CD4-positive, CD25-positive, alpha-beta regulatory T cell (primary cell): Measurements from ENCODE around the gene ZFHX3. TPM values are rescaled to one million over a fixed set of nuclear protein-coding genes. Genes with fewer than 3 reads are reported as not detected.

Source experiments
- ATAC-seq, 2 donors: fragments of 150-1000 bp; cut with Tn5 transposase; one replicate each; pipeline ENCODE4 v1.10.0; 2021; ENCODE audit warnings: low read depth in 2 of 2, moderate number of reproducible peaks in 2 of 2, moderate library complexity in 1 of 2
- DNase-seq, 3 donors: peaks; one replicate each; pipeline versions ENCODE4 v3.0.0 to v3.0.0-alpha.2; 2012 to 2022; ENCODE audit warnings: mixed read lengths in 1 of 3
- H3K27ac ChIP-seq: one replicate; pipeline ENCODE4 v1.7.0; 2013; ENCODE audit warnings: mild to moderate bottlenecking, low read length; ENCODE audit not compliant: insufficient read depth, poor library complexity, severe bottlenecking
- H3K27me3 ChIP-seq: one replicate; pipeline ENCODE4 v1.7.0; 2013; ENCODE audit warnings: low read length; ENCODE audit not compliant: control insufficient read depth, insufficient read depth
- H3K36me3 ChIP-seq: one replicate; pipeline ENCODE4 v1.7.0; 2013; ENCODE audit warnings: mild to moderate bottlenecking, low read length, moderate library complexity; ENCODE audit not compliant: control insufficient read depth, insufficient read depth
- H3K4me1 ChIP-seq: 2 replicates; pipeline ENCODE4 v1.7.0; 2013; ENCODE audit warnings: mild to moderate bottlenecking, low read length; ENCODE audit not compliant: insufficient read depth, control insufficient read depth, poor library complexity, severe bottlenecking
- H3K4me3 ChIP-seq: one replicate; pipeline ENCODE4 v1.7.0; 2013; ENCODE audit warnings: low read depth, mild to moderate bottlenecking, low read length, moderate library complexity
- H3K9me3 ChIP-seq, 2 experiments: 1 replicate in 1 of 2; 2 replicates in 1 of 2; pipeline ENCODE4 v1.7.0; 2013; ENCODE audit warnings: low read length in 2 of 2, mild to moderate bottlenecking in 1 of 2, moderate library complexity in 1 of 2; ENCODE audit not compliant: control insufficient read depth in 2 of 2
- H3K27ac Mint-ChIP-seq, 3 donors: one replicate each; pipeline ENCODE4 v1.8.0; 2020 to 2022; ENCODE audit warnings: mild to moderate bottlenecking in 3 of 3, mixed read lengths in 3 of 3, moderate library complexity in 2 of 3
- H3K27me3 Mint-ChIP-seq: one replicate; pipeline ENCODE4 v1.8.0; 2022; ENCODE audit warnings: mild to moderate bottlenecking, mixed read lengths
- H3K36me3 Mint-ChIP-seq: one replicate; pipeline ENCODE4 v1.8.0; 2020; ENCODE audit warnings: mixed read lengths
- H3K4me1 Mint-ChIP-seq, 4 donors: one replicate each; pipeline ENCODE4 v1.8.0; 2020 to 2022; ENCODE audit warnings: mixed read lengths in 4 of 4, mild to moderate bottlenecking in 1 of 4
- H3K4me3 Mint-ChIP-seq, 4 donors: one replicate each; pipeline ENCODE4 v1.8.0; 2020 to 2022; ENCODE audit warnings: mild to moderate bottlenecking in 4 of 4, mixed read lengths in 4 of 4, moderate library complexity in 3 of 4
- H3K9me3 Mint-ChIP-seq, 7 donors: one replicate each; pipeline ENCODE4 v1.8.0; 2020 to 2022; ENCODE audit warnings: mixed read lengths in 7 of 7, mild to moderate bottlenecking in 3 of 7, moderate library complexity in 2 of 7
- polyA plus RNA-seq, 4 donors: library from polyadenylated mRNA; unstranded; fragments of 300-500 nt; fragmentation: Illumina TruSeq; gene quantifications; one replicate each; pipeline ENCODE4 v1.2.3, GENCODE V29; 2021
- total RNA-seq: library from RNA; stranded (reverse); gene quantifications from one replicate; pipeline ENCODE4 v1.2.3, GENCODE V29; 2022

ZFHX3 gene
- total and polyA plus RNA-seq, 5 donors from 2014 or later = 0.01 to 0.94 (median 0.03) TPM; not detected in 1

- H3K4me3 Mint-ChIP-seq = no peak overlapping the region
- H3K4me1 Mint-ChIP-seq = no peaks in the 10 kb centered on the region
- ATAC-seq = no peak
- Histone ChIP-seq H3K4me3 (no peak overlapping the region), H3K27me3 (no peaks in the 10 kb centered on the region), H3K9me3 (no peaks in the 10 kb centered on the region), H3K36me3 (no peaks in the 10 kb centered on the region), H3K4me1 (no peaks in the 10 kb centered on the region), H3K27ac (no peak overlapping the region)
- H3K9me3 Mint-ChIP-seq = peaks cover 0 to 1% (median 0%) of the 10 kb centered on the region in 7 donors
- no peaks in the 10 kb centered on the region for H3K36me3 Mint-ChIP-seq
- DNase-seq = no peak
- no peak overlapping the region for H3K27ac Mint-ChIP-seq
- no peaks in the 10 kb centered on the region for H3K27me3 Mint-ChIP-seq
Measured at GRCh38 chr16:72879846-72880245, 168.1 kb downstream of the ZFHX3 start.

DNA sequence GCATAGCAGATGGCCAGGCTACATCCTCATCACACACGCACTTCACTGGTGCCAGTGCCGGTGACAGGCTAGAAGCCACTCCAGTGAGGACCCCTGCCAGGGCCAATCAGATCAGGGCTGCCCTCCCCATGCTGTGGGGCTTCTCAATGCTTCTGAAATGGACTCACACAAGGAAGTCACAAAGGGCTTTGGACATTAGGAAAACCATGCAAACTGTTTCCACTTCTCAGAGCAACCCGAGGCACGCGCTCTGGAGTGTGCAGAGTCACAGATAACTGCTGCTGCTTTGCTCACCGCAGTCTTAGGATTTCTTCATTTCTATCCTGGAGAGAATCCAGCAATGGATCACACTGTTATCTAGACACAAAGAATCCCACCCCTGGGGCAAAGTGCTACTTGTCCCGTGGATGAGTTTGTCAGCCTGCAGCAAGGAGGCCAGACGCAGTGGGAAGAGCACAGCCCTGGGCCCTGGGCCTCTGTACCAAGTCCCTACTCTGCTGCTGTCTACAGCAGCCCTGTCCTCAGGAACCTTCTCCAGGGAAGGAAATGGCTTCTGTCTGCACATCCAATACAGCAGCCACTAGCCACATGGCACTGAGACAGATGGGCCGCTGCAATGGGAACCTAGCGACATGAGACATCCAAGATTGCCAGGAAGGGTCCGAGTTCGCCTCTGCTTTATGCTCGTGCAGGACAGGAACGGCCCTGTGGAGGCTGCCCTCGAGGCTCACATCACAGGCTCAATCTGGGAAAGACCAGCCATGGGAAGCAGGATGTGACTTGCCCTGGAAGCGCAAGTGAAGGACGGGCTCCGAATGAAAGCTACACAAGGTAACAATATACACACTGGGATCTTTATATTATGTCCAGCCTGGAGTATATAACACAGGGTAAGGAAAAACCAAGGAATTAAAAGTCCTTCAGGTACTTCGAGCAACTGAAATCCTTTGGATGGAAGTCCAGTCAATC lies 169.3 kb downstream of the ZFHX3 start:
- no peaks in the 10 kb centered on the region for H3K36me3 Mint-ChIP-seq
- H3K4me3 Mint-ChIP-seq = no peak overlapping the region
- no peaks in the 10 kb centered on the region for H3K27me3 Mint-ChIP-seq
- peaks cover 0 to 1% (median 0%) of the 10 kb centered on the region in 7 donors for H3K9me3 Mint-ChIP-seq
- H3K4me1 Mint-ChIP-seq = no peaks in the 10 kb centered on the region
- Histone ChIP-seq H3K9me3 (no peaks in the 10 kb centered on the region), H3K36me3 (no peaks in the 10 kb centered on the region), H3K27ac (no peak overlapping the region), H3K4me3 (no peak overlapping the region), H3K27me3 (no peaks in the 10 kb centered on the region), H3K4me1 (no peaks in the 10 kb centered on the region)
- DNase-seq (no peak), ATAC-seq (no peak)
- H3K27ac Mint-ChIP-seq = no peak overlapping the region

DNA sequence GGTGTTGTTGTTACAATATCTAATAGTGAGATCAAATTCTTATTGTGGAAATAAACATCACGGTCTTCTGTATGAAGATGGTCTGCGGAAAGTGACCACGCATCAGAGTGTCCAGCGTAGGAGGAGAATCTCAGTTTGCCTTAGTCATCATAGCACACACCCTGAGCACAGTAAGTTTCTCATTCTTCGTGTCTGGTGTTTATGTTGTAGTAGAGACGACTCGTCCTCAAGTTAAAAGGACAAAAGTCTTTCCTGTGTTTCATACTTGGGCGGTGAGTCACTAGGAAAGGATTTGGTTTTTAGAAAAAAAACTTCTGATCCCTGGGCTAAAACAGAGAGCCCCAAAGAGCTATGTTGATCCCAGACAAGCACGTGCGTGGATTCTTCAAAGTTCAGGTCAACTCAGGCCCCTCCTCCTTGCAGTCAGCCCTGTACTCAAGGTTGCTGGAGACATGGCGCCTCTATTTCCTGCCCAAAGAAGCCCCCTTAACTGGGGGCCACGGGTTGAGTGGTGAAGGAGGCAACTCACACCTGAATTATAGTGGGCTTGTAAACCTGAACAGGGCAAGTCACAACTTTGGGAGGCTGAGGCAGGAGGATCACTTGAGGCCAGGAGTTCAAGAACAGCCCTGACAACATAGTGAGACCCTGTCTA lies 170.4 kb downstream of the ZFHX3 start:
- H3K4me1 Mint-ChIP-seq = no peaks in the 10 kb centered on the region
- no peak overlapping the region for H3K4me3 Mint-ChIP-seq
- no peaks in the 10 kb centered on the region for H3K27me3 Mint-ChIP-seq
- no peaks in the 10 kb centered on the region for H3K4me1 ChIP-seq
- no peak overlapping the region for H3K27ac ChIP-seq
- no peaks in the 10 kb centered on the region for H3K36me3 Mint-ChIP-seq
- no peaks in the 10 kb centered on the region for H3K36me3 ChIP-seq
- H3K27ac Mint-ChIP-seq = no peak overlapping the region
- peaks cover 0 to 1% (median 0%) of the 10 kb centered on the region in 7 donors for H3K9me3 Mint-ChIP-seq
- no peaks in the 10 kb centered on the region for H3K27me3 ChIP-seq
- DNase-seq (no peak), ATAC-seq (no peak)
- H3K9me3 ChIP-seq = no peaks in the 10 kb centered on the region
- no peak overlapping the region for H3K4me3 ChIP-seq

DNA sequence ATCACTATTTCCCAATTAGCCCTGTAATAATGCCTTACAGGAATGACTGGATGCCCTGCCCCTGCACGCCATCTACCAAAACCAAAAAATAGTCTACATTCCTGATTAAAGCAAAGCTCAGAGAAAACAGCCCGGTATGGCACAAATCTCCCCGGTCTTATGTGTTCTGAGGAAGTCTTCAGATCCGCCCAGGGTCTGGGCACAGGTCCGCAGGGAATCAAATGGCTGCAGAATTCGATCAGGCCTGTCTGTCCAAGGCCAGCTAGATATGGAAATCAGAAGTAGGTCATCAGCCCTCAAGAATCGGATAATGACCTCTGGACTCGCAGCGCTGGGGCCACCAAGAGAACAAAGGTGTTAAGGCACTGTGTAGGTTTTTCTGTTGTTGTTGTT lies 171.0 kb downstream of the ZFHX3 start:
- Histone ChIP-seq H3K27me3 (no peaks in the 10 kb centered on the region), H3K36me3 (no peaks in the 10 kb centered on the region), H3K4me3 (no peak overlapping the region), H3K4me1 (no peaks in the 10 kb centered on the region), H3K27ac (no peak overlapping the region), H3K9me3 (no peaks in the 10 kb centered on the region)
- H3K4me3 Mint-ChIP-seq = no peak overlapping the region
- H3K9me3 Mint-ChIP-seq = peaks cover 0 to 1% (median 0%) of the 10 kb centered on the region in 7 donors
- no peaks in the 10 kb centered on the region for H3K4me1 Mint-ChIP-seq
- H3K27ac Mint-ChIP-seq = no peak overlapping the region
- no peaks in the 10 kb centered on the region for H3K36me3 Mint-ChIP-seq
- H3K27me3 Mint-ChIP-seq = no peaks in the 10 kb centered on the region
- no peak for DNase-seq
- ATAC-seq = no peak

- Histone ChIP-seq H3K36me3 (no peaks in the 10 kb centered on the region), H3K27me3 (no peaks in the 10 kb centered on the region), H3K27ac (no peak overlapping the region), H3K4me1 (no peaks in the 10 kb centered on the region), H3K9me3 (no peaks in the 10 kb centered on the region), H3K4me3 (no peak overlapping the region)
- Mint-ChIP-seq H3K9me3 (peaks cover 0 to 1% (median 0%) of the 10 kb centered on the region in 7 donors), H3K36me3 (no peaks in the 10 kb centered on the region), H3K27ac (no peak overlapping the region), H3K27me3 (no peaks in the 10 kb centered on the region), H3K4me3 (no peak overlapping the region), H3K4me1 (no peaks in the 10 kb centered on the region)
- DNase-seq (peak in 1 of 3 donors; percentile 5), ATAC-seq (no peak)
Measured at GRCh38 chr16:72876221-72876620, 171.7 kb downstream of the ZFHX3 start.

DNA sequence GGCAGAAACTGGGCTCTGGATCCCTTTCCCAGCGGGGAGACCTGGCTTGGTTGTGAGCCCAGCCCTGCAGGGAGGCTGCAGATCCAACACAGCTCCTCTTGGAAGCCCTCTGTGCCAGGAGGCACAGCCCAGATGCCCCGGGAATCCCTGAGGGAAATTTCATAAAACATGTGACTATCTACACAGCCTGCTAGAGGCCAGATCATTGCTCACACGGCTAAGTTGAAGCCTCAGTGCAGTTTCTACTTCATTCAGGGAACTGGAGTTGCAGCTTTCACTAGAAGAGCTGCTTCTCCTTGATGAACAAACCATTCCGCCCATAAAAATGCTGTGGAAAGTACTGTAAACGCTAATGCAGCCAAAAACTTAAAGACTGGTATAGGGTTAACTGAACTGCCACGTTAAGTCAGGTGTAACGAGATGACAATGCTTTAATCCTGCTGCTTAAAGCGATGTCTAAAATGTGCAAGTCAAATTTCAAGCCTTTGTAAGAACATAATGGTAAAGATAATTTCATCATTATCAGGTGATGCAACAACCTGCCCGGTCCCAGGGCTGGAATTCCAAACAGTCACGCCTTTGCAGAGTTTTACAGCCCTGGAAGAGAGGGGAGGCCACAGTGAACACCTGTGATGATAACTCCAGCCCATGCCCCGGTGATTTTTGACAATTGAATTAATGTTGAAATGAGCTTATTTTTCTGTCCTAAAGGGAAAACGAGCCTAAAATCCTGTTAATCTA lies 172.5 kb downstream of the ZFHX3 start:
- Histone ChIP-seq H3K4me3 (no peak overlapping the region), H3K36me3 (no peaks in the 10 kb centered on the region), H3K9me3 (no peaks in the 10 kb centered on the region), H3K27me3 (no peaks in the 10 kb centered on the region), H3K27ac (no peak overlapping the region), H3K4me1 (no peaks in the 10 kb centered on the region)
- Mint-ChIP-seq H3K36me3 (no peaks in the 10 kb centered on the region), H3K27me3 (no peaks in the 10 kb centered on the region), H3K27ac (no peak overlapping the region), H3K9me3 (peaks cover 0 to 2% (median 0%) of the 10 kb centered on the region in 7 donors), H3K4me1 (no peaks in the 10 kb centered on the region), H3K4me3 (no peak overlapping the region)
- DNase-seq (no peak), ATAC-seq (no peak)

- Mint-ChIP-seq H3K27ac (no peak overlapping the region), H3K9me3 (peaks cover 0 to 2% (median 0%) of the 10 kb centered on the region in 7 donors)
- no peaks in the 10 kb centered on the region for H3K4me1 ChIP-seq
Measured at GRCh38 chr16:72873853-72874252, 174.1 kb downstream of the ZFHX3 start.

More at GRCh38 chr16:72873853-72874252, 174.1 kb downstream of the ZFHX3 start:
- Mint-ChIP-seq H3K36me3 (no peaks in the 10 kb centered on the region), H3K4me1 (no peaks in the 10 kb centered on the region), H3K4me3 (no peak overlapping the region), H3K27me3 (no peaks in the 10 kb centered on the region)
- no peak for ATAC-seq
- H3K27ac ChIP-seq = no peak overlapping the region
- H3K4me3 ChIP-seq = no peak overlapping the region
- H3K9me3 ChIP-seq = no peaks in the 10 kb centered on the region
- H3K36me3 ChIP-seq = no peaks in the 10 kb centered on the region
- no peak for DNase-seq
- no peaks in the 10 kb centered on the region for H3K27me3 ChIP-seq
